Gastrocnemius medialis (tissue), 4 donors: ENCODE measurements around the gene TCHP. TPM values are rescaled to one million over a fixed set of nuclear protein-coding genes. Genes with fewer than 3 reads are reported as not detected.

Experiments
- ATAC-seq, 2 donors: fragments of 150-250 bp; one replicate each; pipeline ENCODE4 v1.9.1; 2016
- DNase-seq, 2 donors: peaks; one replicate each; pipeline ENCODE4 v3.0.0-alpha.2; 2019
- H3K27ac ChIP-seq, 4 donors: fragments of 200-600 bp; sonication (generic); 1 replicate in 1 of 4; 2 replicates in 3 of 4; pipeline ENCODE4 v1.5.1; 2016 to 2018; ENCODE audit warnings: mild to moderate bottlenecking in 2 of 4, moderate library complexity in 1 of 4
- H3K27me3 ChIP-seq, 3 donors: fragments of 200-600 bp; sonication (generic) in 2 of 3; 1 replicate in 1 of 3; 2 replicates in 2 of 3; pipeline versions ENCODE4 v1.5.1 to v1.6.0; 2016 to 2019; ENCODE audit warnings: mild to moderate bottlenecking in 1 of 3, moderate library complexity in 1 of 3
- H3K36me3 ChIP-seq, 2 donors: fragments of 200-600 bp; sonication (generic) in 1 of 2; one replicate each; pipeline ENCODE4 v1.5.1; 2017 to 2018
- H3K4me1 ChIP-seq, 2 donors: fragments of 200-600 bp; sonication (generic) in 1 of 2; one replicate each; pipeline ENCODE4 v1.5.1; 2016 to 2017; ENCODE audit warnings: mild to moderate bottlenecking in 2 of 2
- H3K4me3 ChIP-seq, 4 donors: fragments of 200-600 bp; sonication (generic) in 3 of 4; 1 replicate in 1 of 4; 2 replicates in 3 of 4; pipeline ENCODE4 v1.5.1; 2016 to 2019; ENCODE audit warnings: mild to moderate bottlenecking in 2 of 4
- H3K9me3 ChIP-seq, 3 donors: fragments of 200-600 bp; sonication (generic) in 2 of 3; 1 replicate in 1 of 3; 2 replicates in 2 of 3; pipeline ENCODE4 v1.5.1; 2016 to 2019
- POLR2A ChIP-seq, 2 donors: fragments of 450-650 bp; IDR thresholded peaks; one replicate each; pipeline ENCODE4 v1.6.1; 2017; ENCODE audit warnings: antibody characterized with exemption in 2 of 2, mild to moderate bottlenecking in 2 of 2, moderate library complexity in 2 of 2
- in situ Hi-C, 4 donors: fragments of 200-750 bp; cut with MboI; loops; one replicate each; pipeline versions ENCODE4 v1.15.0 to v1.8.0; 2017; ENCODE audit warnings: low sequenced_read_pairs in 4 of 4
- intact Hi-C: fragments of 100-400 bp; cut with DNase I; formaldehyde crosslinking; loops from one replicate; pipeline ENCODE4 v1.15.1; 2023; ENCODE audit warnings: low total_unique reads
- total RNA-seq, 4 donors: library from RNA; depleted of rRNA; stranded (reverse); fragments of >200 nt; gene quantifications; one replicate each; pipeline versions ENCODE4 v1.1.0 to v1.2.3, GENCODE V29; 2016
- TF ChIP-seq, protein P1 (sequence below), 5 experiments: fragments of 450-650 bp in 3 of 5; fragments of 200-600 bp in 2 of 5; sonication (generic) in 2 of 5; IDR thresholded peaks in 4 of 5; conservative IDR thresholded peaks in 1 of 5; 1 replicate in 4 of 5; 2 replicates in 1 of 5; pipeline ENCODE4 v1.5.1; 2016 to 2019; ENCODE audit warnings: antibody characterized with exemption in 5 of 5, mild to moderate bottlenecking in 3 of 5, moderate library complexity in 3 of 5

The TCHP gene
- total RNA-seq, 4 donors from 2014 or later = 7.3 to 9.4 (median 8.0) TPM

DNA sequence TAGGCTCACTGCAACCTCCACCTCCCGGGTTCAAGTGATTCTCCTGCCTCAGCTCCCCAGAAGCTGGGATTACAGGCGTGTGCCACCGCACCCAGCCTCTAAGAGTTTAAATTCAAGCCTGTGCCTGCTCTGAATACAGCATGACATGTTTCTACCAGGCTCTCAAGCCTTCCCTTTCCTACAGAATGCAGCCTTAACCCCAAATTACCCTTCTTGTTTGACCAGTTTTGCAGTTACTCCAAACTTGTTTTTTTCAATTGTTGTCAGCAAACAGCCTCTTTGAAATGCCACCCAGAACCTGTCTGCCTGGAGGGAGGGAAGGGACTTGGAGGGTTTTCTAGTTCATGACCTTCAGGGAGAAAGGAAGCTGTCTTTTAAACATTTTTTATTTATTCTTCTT lies 35.2 kb upstream of the TCHP start:
- in situ Hi-C loops (no loop called here), intact Hi-C loops (no loop called here)
- Histone ChIP-seq H3K27ac (no peak overlapping the region), H3K4me1 (peaks cover 0 to 10% of the 10 kb centered on the region in 2 donors), H3K36me3 (no peaks in the 10 kb centered on the region), H3K4me3 (no peak overlapping the region), H3K9me3 (no peaks in the 10 kb centered on the region), H3K27me3 (no peaks in the 10 kb centered on the region)
- DNase-seq (no peak), ATAC-seq (no peak)
- no peak for TF ChIP-seq POLR2A (IDR thresholded peaks at IDR 0.05)
- TF ChIP-seq, protein P1, sequence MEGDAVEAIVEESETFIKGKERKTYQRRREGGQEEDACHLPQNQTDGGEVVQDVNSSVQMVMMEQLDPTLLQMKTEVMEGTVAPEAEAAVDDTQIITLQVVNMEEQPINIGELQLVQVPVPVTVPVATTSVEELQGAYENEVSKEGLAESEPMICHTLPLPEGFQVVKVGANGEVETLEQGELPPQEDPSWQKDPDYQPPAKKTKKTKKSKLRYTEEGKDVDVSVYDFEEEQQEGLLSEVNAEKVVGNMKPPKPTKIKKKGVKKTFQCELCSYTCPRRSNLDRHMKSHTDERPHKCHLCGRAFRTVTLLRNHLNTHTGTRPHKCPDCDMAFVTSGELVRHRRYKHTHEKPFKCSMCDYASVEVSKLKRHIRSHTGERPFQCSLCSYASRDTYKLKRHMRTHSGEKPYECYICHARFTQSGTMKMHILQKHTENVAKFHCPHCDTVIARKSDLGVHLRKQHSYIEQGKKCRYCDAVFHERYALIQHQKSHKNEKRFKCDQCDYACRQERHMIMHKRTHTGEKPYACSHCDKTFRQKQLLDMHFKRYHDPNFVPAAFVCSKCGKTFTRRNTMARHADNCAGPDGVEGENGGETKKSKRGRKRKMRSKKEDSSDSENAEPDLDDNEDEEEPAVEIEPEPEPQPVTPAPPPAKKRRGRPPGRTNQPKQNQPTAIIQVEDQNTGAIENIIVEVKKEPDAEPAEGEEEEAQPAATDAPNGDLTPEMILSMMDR (IDR thresholded peaks at IDR 0.05 in 4 of 5, conservative IDR thresholded peaks at IDR 0.05 in 1 of 5) = no peak

DNA sequence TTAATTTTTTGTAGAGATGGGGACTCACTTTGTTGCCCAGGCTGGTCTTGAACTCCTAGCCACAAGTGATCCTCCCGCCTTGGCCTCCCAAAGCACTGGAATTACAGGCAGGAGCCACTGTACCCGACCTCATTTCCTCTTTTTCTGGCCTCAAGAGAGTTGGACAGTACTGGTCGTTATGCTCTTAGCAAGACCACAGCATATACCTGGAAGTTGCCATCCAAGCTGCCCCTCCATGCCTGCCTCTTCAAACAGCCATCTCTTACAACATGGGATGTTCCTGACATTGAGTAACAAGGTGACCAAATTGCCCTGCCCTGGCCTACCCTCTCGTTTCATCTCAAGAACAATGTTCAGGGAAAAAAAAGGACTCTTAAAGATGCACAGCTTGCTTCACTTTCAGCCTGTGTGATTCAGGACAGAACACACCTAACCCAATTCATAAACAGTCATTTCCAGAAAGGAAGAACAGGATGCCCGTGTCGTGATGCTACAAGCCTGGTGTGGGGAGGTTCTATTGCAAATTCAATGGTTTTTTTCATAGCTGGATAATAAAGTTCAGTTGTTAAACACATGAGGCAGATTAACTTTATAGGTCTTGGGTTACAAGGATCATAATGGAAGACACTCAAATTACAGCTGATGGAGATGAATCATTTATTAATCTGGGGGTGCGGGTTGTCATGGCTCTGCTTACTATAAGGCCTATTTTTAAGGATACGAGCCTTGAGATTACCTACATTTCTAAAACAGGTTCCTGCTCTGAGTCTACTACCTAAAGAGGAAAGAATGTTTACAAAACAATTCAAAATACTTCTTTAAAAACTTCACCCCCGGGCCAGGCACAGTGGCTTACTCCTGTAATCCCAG lies 31.7 kb upstream of the TCHP start:
- in situ Hi-C loops (no loop called here), intact Hi-C loops (no loop called here)
- Histone ChIP-seq H3K27ac (no peak overlapping the region), H3K9me3 (no peaks in the 10 kb centered on the region), H3K4me1 (peaks cover 0 to 10% of the 10 kb centered on the region in 2 donors), H3K36me3 (no peaks in the 10 kb centered on the region), H3K27me3 (no peaks in the 10 kb centered on the region), H3K4me3 (no peak overlapping the region)
- DNase-seq (no peak), ATAC-seq (no peak)
- TF ChIP-seq, protein P1 (IDR thresholded peaks at IDR 0.05 in 4 of 5, conservative IDR thresholded peaks at IDR 0.05 in 1 of 5) = no peak
- no peak for TF ChIP-seq POLR2A (IDR thresholded peaks at IDR 0.05)

DNA sequence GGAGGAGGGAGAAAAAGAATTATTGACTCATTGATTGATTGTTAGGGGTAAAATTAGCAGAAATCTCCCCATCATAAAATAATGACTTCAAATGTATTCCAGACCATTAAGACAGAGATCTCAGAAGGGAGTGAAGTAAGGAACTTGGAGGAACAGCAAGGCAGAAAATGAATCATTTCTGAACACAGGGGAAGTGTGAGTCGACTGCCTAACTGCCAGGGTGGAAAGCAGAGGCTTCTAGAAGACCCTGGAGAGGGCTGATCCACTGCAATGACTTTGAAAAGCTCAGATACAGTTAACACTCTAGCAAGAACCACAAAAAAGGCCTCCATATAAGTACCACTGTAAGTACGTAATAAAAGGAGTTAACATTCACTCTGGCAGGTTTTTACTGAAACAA lies 29.4 kb upstream of the TCHP start:
- H3K4me1 ChIP-seq = no peaks in the 10 kb centered on the region
- no peaks in the 10 kb centered on the region for H3K9me3 ChIP-seq
- H3K27ac ChIP-seq = no peak overlapping the region
- DNase-seq = no peak
- in situ Hi-C loops = loop anchor here in 1 of 4 donors (10.0 kb wide), 1 partner anchor 66 kb away; no protein-coding TSS in a partner anchor
- intact Hi-C loops = no loop called here
- TF ChIP-seq, protein P1 (IDR thresholded peaks at IDR 0.05 in 4 of 5, conservative IDR thresholded peaks at IDR 0.05 in 1 of 5) = no peak
- TF ChIP-seq POLR2A (IDR thresholded peaks at IDR 0.05) = no peak
- H3K27me3 ChIP-seq = no peaks in the 10 kb centered on the region
- H3K4me3 ChIP-seq = no peak overlapping the region
- ATAC-seq = no peak
- no peaks in the 10 kb centered on the region for H3K36me3 ChIP-seq

DNA sequence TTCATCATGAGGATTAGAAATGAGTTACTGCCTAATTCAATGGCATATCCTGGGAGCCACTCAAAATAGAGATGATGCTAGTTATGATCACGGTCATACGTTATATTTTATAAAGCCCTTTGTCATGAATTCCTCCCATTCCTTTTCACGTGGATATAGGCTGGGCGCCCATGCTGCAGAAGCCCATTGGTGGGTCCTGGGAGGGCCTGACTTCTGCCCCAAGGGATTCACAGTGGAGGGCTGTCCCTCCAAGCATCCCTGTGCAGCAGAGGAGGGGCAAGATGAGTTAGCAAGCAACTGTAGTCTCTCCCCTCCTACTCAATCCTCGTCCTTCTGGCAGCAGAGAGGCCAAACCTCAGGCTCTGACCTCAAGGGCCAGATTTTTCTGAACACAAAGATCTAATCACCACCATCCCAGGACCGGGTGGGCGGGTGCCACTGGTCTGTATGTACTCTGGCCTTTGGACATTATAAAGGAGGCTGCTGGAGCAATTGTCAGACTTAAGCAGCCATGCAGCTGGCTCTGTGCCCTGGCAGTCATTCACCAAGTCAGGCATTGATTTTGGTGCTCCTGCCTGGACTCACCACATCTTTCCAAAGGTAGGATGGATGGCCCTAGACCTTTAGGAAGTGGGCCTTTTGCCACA lies 28.3 kb upstream of the TCHP start:
- Histone ChIP-seq H3K4me3 (no peak overlapping the region), H3K27me3 (no peaks in the 10 kb centered on the region), H3K9me3 (no peaks in the 10 kb centered on the region), H3K4me1 (no peaks in the 10 kb centered on the region), H3K27ac (no peak overlapping the region), H3K36me3 (no peaks in the 10 kb centered on the region)
- intact Hi-C loops = no loop called here
- in situ Hi-C loops = loop anchor here in 1 of 4 donors (10.0 kb wide), 1 partner anchor 67 kb away; no protein-coding TSS in a partner anchor
- ATAC-seq (no peak), DNase-seq (no peak)
- TF ChIP-seq POLR2A (IDR thresholded peaks at IDR 0.05) = no peak
- TF ChIP-seq, protein P1 (IDR thresholded peaks at IDR 0.05 in 4 of 5, conservative IDR thresholded peaks at IDR 0.05 in 1 of 5) = no peak
